CD14-positive monocyte (primary cell): ENCODE data around the gene ZNF451. TPM values are rescaled to one million over a fixed set of nuclear protein-coding genes. Genes with fewer than 3 reads are reported as not detected.
"Not testable (repeated sequence)": the region's sequence is repeated elsewhere in the genome, so short reads cannot be mapped to it uniquely, and the experiment has no call there.

Experiments used
- DNase-seq, 3 donors: peaks; one replicate each; pipeline ENCODE4 v3.0.0-alpha.2; 2011 to 2022
- H2AFZ ChIP-seq: 2 replicates; pipeline ENCODE4 v1.6.0; 2012; ENCODE audit warnings: mild to moderate bottlenecking, low read depth, low read length, inconsistent platforms; ENCODE audit not compliant: insufficient read depth, poor library complexity, severe bottlenecking
- H3K27ac ChIP-seq, 2 donors: 1 replicate in 1 of 2; 2 replicates in 1 of 2; pipeline ENCODE4 v1.5.1; 2012 to 2013; ENCODE audit warnings: low read length in 2 of 2, control low read depth in 1 of 2, inconsistent platforms in 1 of 2, low read depth in 1 of 2, mild to moderate bottlenecking in 1 of 2
- H3K27me3 ChIP-seq, 2 donors: one replicate each; pipeline versions ENCODE4 v1.6.0 to v1.6.1; 2011 to 2013; ENCODE audit warnings: low read length in 2 of 2; ENCODE audit not compliant: control insufficient read depth in 2 of 2, insufficient read depth in 2 of 2
- H3K36me3 ChIP-seq, 2 donors: replicated peaks in 1 of 2; 1 replicate in 1 of 2; 2 replicates in 1 of 2; pipeline versions ENCODE4 v1.5.1 to v1.6.1; 2012 to 2013; ENCODE audit warnings: low read length in 2 of 2, control low read depth in 1 of 2, inconsistent platforms in 1 of 2, mild to moderate bottlenecking in 1 of 2; ENCODE audit not compliant: insufficient read depth in 2 of 2, control insufficient read depth in 1 of 2
- H3K4me1 ChIP-seq, 2 donors: 1 replicate in 1 of 2; 2 replicates in 1 of 2; pipeline versions ENCODE4 v1.5.1 to v1.6.1; 2012 to 2013; ENCODE audit warnings: low read length in 2 of 2, control low read depth in 1 of 2, inconsistent platforms in 1 of 2, mild to moderate bottlenecking in 1 of 2, moderate library complexity in 1 of 2; ENCODE audit not compliant: insufficient read depth in 2 of 2, control insufficient read depth in 1 of 2
- H3K4me2 ChIP-seq: replicated peaks from 2 replicates; pipeline ENCODE3; 2012; ENCODE audit warnings: low read length, moderate library complexity, mild to moderate bottlenecking; ENCODE audit not compliant: poor library complexity, severe bottlenecking; ENCODE audit errors: extremely low read depth
- H3K4me3 ChIP-seq, 3 experiments: fragments of 200-600 bp in 1 of 3; sonication (generic) in 1 of 3; replicated peaks in 1 of 3; 1 replicate in 2 of 3; 2 replicates in 1 of 3; pipeline ENCODE4 v1.5.1; 2011 to 2013; ENCODE audit warnings: low read length in 3 of 3, mild to moderate bottlenecking in 3 of 3, control low read depth in 2 of 3, low read depth in 2 of 3, inconsistent platforms in 1 of 3, moderate library complexity in 1 of 3
- H3K79me2 ChIP-seq: 2 replicates; pipeline ENCODE4 v1.6.0; 2012; ENCODE audit warnings: mild to moderate bottlenecking, control low read depth, inconsistent platforms, low read length, moderate library complexity; ENCODE audit not compliant: insufficient read depth
- H3K9ac ChIP-seq: 2 replicates; pipeline ENCODE4 v1.6.0; 2017; ENCODE audit warnings: low read length, mild to moderate bottlenecking; ENCODE audit not compliant: insufficient read depth, poor library complexity, severe bottlenecking
- H3K9me3 ChIP-seq, 2 donors: replicated peaks in 1 of 2; 1 replicate in 1 of 2; 2 replicates in 1 of 2; pipeline versions ENCODE4 v1.5.1 to v1.6.1; 2012 to 2013; ENCODE audit warnings: low read length in 2 of 2, control low read depth in 1 of 2; ENCODE audit not compliant: control insufficient read depth in 1 of 2, insufficient read depth in 1 of 2
- H4K20me1 ChIP-seq: 2 replicates; pipeline ENCODE4 v1.6.0; 2012; ENCODE audit warnings: mild to moderate bottlenecking, low read length, control low read depth, moderate library complexity; ENCODE audit not compliant: insufficient read depth
- H3K27ac Mint-ChIP-seq, 7 donors: one replicate each; pipeline ENCODE4 v1.8.0; 2020; ENCODE audit warnings: mild to moderate bottlenecking in 7 of 7, mixed read lengths in 7 of 7, moderate library complexity in 6 of 7, inconsistent platforms in 2 of 7
- H3K27me3 Mint-ChIP-seq, 3 donors: one replicate each; pipeline ENCODE4 v1.8.0; 2021 to 2022; ENCODE audit warnings: low read depth in 3 of 3, mild to moderate bottlenecking in 3 of 3, mixed read lengths in 3 of 3, moderate library complexity in 3 of 3, inconsistent platforms in 1 of 3
- H3K36me3 Mint-ChIP-seq, 2 donors: one replicate each; pipeline ENCODE4 v1.8.0; 2020; ENCODE audit warnings: mixed read lengths in 2 of 2, inconsistent platforms in 1 of 2, mild to moderate bottlenecking in 1 of 2
- H3K4me1 Mint-ChIP-seq: one replicate; pipeline ENCODE4 v1.8.0; 2020; ENCODE audit warnings: mild to moderate bottlenecking, mixed read lengths
- H3K4me3 Mint-ChIP-seq, 2 donors: one replicate each; pipeline ENCODE4 v1.8.0; 2020; ENCODE audit warnings: mild to moderate bottlenecking in 2 of 2, mixed read lengths in 2 of 2, moderate library complexity in 1 of 2
- H3K9me3 Mint-ChIP-seq, 7 donors: one replicate each; pipeline ENCODE4 v1.8.0; 2020 to 2022; ENCODE audit warnings: mixed read lengths in 7 of 7, mild to moderate bottlenecking in 6 of 7, moderate library complexity in 6 of 7, inconsistent platforms in 2 of 7
- CTCF ChIP-seq: fragments of 200-600 bp; IDR thresholded peaks from one replicate; pipeline ENCODE4 v1.8.0; 2022; ENCODE audit warnings: antibody characterized with exemption, mild to moderate bottlenecking
- WGBS: methylation state at CpG from one replicate; pipeline ENCODE4 v1.1.5; 2013; ENCODE audit warnings: missing lambda C conversion rate; ENCODE audit not compliant: insufficient coverage; 5-methylcytosine and 5-hydroxymethylcytosine counted together
- intact Hi-C, 2 donors: fragments of 100-400 bp; cut with micrococcal nuclease; formaldehyde crosslinking; loops; one replicate each; pipeline versions ENCODE4 v1.15.0 to v1.15.1; 2023
- polyA plus RNA-seq, 3 donors: library from polyadenylated mRNA; depleted of rRNA in 1 of 3; unstranded in 2 of 3; stranded (reverse) in 1 of 3; fragments of 300-500 nt in 2 of 3; fragments of >200 nt in 1 of 3; fragmentation: Illumina TruSeq in 2 of 3; gene quantifications; 1 replicate in 2 of 3; 2 replicates in 1 of 3; pipeline ENCODE4 v1.2.3, GENCODE V29; 2012 to 2021

ZNF451 gene
- polyA plus RNA-seq, 3 donors, result 7.9 to 22.0 (median 19.1) TPM

GRCh38 chr6:57047859-57048258 lies 42.1 kb upstream of the ZNF451 start:
- H3K36me3 ChIP-seq, result peaks cover 16 to 33% of the 10 kb centered on the region in 2 donors
- H3K79me2 ChIP-seq, result peaks cover 30% of the 10 kb centered on the region
- WGBS, result 100% methylated on average over 5 of the region's 6 CpGs
- intact Hi-C loops, DNase-seq, H3K9me3 ChIP-seq, H2AFZ ChIP-seq, H3K4me3 ChIP-seq, H3K9ac ChIP-seq, H3K27me3 ChIP-seq, H3K9me3 Mint-ChIP-seq, H4K20me1 ChIP-seq, H3K27ac ChIP-seq: not testable (repeated sequence)
- Mint-ChIP-seq H3K4me3 (peak overlapping the region; percentile 13 to 46), H3K27me3 (peaks cover 8 to 15% (median 8%) of the 10 kb centered on the region in 3 donors), H3K27ac (peak overlapping the region in 2 of 7 donors; percentile 62 to 80), H3K4me1 (peaks cover 21% of the 10 kb centered on the region), H3K36me3 (peaks cover 30 to 32% of the 10 kb centered on the region in 2 donors)
- peak overlapping the region; percentile 35 for H3K4me2 ChIP-seq
- H3K4me1 ChIP-seq, result peaks cover 4 to 13% of the 10 kb centered on the region in 2 donors

GRCh38 chr6:57048577-57048976 lies 41.4 kb upstream of the ZNF451 start:
- Histone ChIP-seq H3K27ac (no peak overlapping the region), H3K4me3 (no peak overlapping the region), H3K36me3 (peaks cover 23 to 40% of the 10 kb centered on the region in 2 donors), H3K79me2 (peaks cover 30% of the 10 kb centered on the region), H2AFZ (no peak overlapping the region), H3K4me2 (no peak overlapping the region), H3K9me3 (no peaks in the 10 kb centered on the region), H3K27me3 (no peaks in the 10 kb centered on the region), H4K20me1 (peaks cover 8% of the 10 kb centered on the region), H3K4me1 (peaks cover 4 to 13% of the 10 kb centered on the region in 2 donors), H3K9ac (no peak overlapping the region)
- Mint-ChIP-seq H3K4me3 (no peak overlapping the region), H3K27ac (no peak overlapping the region), H3K36me3 (peaks cover 37 to 38% of the 10 kb centered on the region in 2 donors), H3K4me1 (peaks cover 21% of the 10 kb centered on the region), H3K9me3 (peaks cover 0 to 5% (median 2%) of the 10 kb centered on the region in 7 donors), H3K27me3 (peaks cover 6 to 15% (median 7%) of the 10 kb centered on the region in 3 donors)
- 94% methylated on average over 5 of the region's 5 CpGs for WGBS
- no peak for DNase-seq
- intact Hi-C loops, result no loop called here
- no peak for TF ChIP-seq CTCF
